BJ (cell line): ENCODE data around the gene ALPP. TPM values are rescaled to one million over a fixed set of nuclear protein-coding genes. Genes with fewer than 3 reads are reported as not detected.

Source experiments
- CTCF ChIA-PET: fragments of 350-600 bp; formaldehyde crosslinking; extraction: SDS; loops from one replicate; lab custom pipeline; 2021; ENCODE audit warnings: antibody characterized with exemption, inconsistent platforms; lab: Yijun Ruan, JAX
- POLR2A ChIA-PET: fragments of 300-600 bp; sonication (Branson Sonifier 250); formaldehyde crosslinking; extraction: SDS; loops from one replicate; lab custom pipeline; 2021; ENCODE audit warnings: antibody characterized with exemption; lab: Charles Lee
- DNase-seq: peaks from one replicate; pipeline ENCODE4 v3.0.0-alpha.2; 2011; ENCODE audit warnings: low read depth
- H3K27me3 ChIP-seq: 2 replicates; pipeline ENCODE4 v1.6.0; 2011; ENCODE audit warnings: low read length; ENCODE audit not compliant: control insufficient read depth, insufficient read depth
- H3K36me3 ChIP-seq: 2 replicates; pipeline ENCODE4 v1.5.1; 2011; ENCODE audit warnings: low read length; ENCODE audit not compliant: control insufficient read depth, insufficient read depth
- H3K4me3 ChIP-seq: 2 replicates; pipeline ENCODE4 v1.5.1; 2011; ENCODE audit warnings: low read depth, mild to moderate bottlenecking, control low read depth, low read length
- polyA plus RNA-seq: library from polyadenylated mRNA; depleted of rRNA; stranded (reverse); fragments of >200 nt; gene quantifications from 2 replicates; pipeline ENCODE4 v1.2.3, GENCODE V29; 2011
- TF ChIP-seq, protein P1 (sequence below): IDR thresholded peaks from 2 replicates; pipeline ENCODE4 v1.5.1; 2011; ENCODE audit warnings: low read depth, mild to moderate bottlenecking, control low read depth, inconsistent platforms, low read length, moderate library complexity; ENCODE audit not compliant: insufficient read depth

ALPP gene
- polyA plus RNA-seq, 1 experiment: not detected

GRCh38 chr2:232340171-232340935 is 38.2 kb upstream of the ALPP start:
- no peaks in the 10 kb centered on the region for H3K27me3 ChIP-seq
- TF ChIP-seq, protein P1, sequence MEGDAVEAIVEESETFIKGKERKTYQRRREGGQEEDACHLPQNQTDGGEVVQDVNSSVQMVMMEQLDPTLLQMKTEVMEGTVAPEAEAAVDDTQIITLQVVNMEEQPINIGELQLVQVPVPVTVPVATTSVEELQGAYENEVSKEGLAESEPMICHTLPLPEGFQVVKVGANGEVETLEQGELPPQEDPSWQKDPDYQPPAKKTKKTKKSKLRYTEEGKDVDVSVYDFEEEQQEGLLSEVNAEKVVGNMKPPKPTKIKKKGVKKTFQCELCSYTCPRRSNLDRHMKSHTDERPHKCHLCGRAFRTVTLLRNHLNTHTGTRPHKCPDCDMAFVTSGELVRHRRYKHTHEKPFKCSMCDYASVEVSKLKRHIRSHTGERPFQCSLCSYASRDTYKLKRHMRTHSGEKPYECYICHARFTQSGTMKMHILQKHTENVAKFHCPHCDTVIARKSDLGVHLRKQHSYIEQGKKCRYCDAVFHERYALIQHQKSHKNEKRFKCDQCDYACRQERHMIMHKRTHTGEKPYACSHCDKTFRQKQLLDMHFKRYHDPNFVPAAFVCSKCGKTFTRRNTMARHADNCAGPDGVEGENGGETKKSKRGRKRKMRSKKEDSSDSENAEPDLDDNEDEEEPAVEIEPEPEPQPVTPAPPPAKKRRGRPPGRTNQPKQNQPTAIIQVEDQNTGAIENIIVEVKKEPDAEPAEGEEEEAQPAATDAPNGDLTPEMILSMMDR: no peak
- no peak for DNase-seq
- ChIA-PET CTCF (interaction anchor here (0.7 to 2.1 kb wide), 5 partner anchors 13 to 424 kb away, joined by 3 to 11 read pairs (median 5); no protein-coding TSS in a partner anchor), POLR2A (no interaction called here)
- H3K4me3 ChIP-seq: no peak overlapping the region
- no peaks in the 10 kb centered on the region for H3K36me3 ChIP-seq

- ChIA-PET POLR2A (no interaction called here), CTCF (interaction anchor here (1.2 to 2.1 kb wide), 5 partner anchors 14 to 98 kb away, joined by 3 to 11 read pairs (median 5); no protein-coding TSS in a partner anchor)
- H3K27me3 ChIP-seq: no peaks in the 10 kb centered on the region
- DNase-seq: no peak
- no peak overlapping the region for H3K4me3 ChIP-seq
- TF ChIP-seq, protein P1: no peak
- no peaks in the 10 kb centered on the region for H3K36me3 ChIP-seq
These were observed 37.4 kb upstream of the ALPP start for GRCh38 chr2:232341061-232341738.

GRCh38 chr2:232341739-232342126 is 36.8 kb upstream of the ALPP start:
- ChIA-PET POLR2A (no interaction called here), CTCF (interaction anchor here (1.2 to 2.1 kb wide), 3 partner anchors 16 to 98 kb away, joined by 3 to 11 read pairs (median 4); no protein-coding TSS in a partner anchor)
- H3K36me3 ChIP-seq: no peaks in the 10 kb centered on the region
- H3K4me3 ChIP-seq: no peak overlapping the region
- H3K27me3 ChIP-seq: no peaks in the 10 kb centered on the region
- TF ChIP-seq, protein P1: no peak
- no peak for DNase-seq

DNA sequence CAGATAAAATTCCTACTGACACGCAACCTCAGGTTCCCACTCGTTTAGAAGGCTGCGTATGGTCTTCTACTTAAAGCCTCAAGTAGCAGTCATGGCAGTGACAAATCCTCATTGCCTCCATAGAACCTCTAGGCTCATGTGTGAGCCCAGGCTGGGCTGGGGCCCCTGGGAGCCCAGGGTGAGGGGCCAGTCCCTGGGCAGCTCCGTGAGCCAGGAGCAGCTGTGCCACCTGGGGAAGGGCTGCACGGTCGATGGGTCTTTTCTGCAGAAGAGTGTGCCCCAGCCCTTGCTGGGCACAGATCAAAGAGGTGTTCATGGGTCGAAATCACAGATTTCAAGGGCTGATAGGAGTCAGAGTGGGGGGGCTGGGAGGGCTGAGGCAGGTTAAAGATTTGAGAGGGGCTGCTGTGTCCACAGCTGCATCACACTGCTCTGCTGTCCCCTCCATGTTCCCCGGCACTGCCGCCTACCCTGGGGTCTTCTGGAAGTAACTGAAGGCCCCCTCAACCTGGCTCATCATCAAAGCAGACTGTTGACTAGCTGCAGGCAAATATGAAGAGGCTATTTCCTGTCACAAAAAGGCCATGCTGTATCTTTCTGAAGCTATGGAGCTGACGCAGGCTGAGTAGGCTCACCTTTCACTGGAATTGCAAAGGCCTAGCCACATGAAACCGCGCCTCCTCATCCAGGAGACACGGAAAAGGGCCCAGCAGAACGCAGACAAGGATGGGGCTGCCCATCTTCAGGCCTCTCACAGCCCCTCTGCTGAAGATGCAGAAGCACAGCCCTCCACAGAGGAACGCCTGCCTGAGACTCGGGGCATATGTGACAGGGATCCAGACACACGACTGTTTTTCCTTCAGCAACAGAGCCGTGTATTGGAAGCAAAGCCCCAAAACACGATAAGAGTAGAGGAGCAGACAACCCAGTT is 35.7 kb upstream of the ALPP start:
- Histone ChIP-seq H3K4me3 (no peak overlapping the region), H3K27me3 (peaks cover 2% of the 10 kb centered on the region), H3K36me3 (no peaks in the 10 kb centered on the region)
- ChIA-PET POLR2A (no interaction called here), CTCF (no interaction called here)
- TF ChIP-seq, protein P1: no peak
- DNase-seq: no peak

DNA sequence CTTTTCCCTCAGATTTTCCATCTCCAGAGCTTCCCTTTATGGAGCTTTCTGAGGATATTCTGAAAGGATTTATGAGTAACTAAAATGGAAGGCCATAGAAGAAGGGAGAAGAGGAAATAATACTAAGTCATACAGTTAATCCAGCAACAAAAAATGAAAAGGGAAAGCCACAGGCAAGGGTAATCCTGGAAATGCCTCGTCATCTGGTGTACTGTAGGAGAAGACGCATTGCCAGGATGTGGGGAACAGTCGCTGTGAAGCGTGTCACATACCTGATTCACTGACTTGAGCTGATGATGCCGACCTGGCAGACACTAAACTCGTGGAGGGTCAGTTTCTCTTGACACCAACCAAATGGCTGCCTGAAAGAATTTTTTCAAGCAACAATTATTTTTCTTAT is 34.7 kb upstream of the ALPP start:
- peaks cover 6% of the 10 kb centered on the region for H3K27me3 ChIP-seq
- no peaks in the 10 kb centered on the region for H3K36me3 ChIP-seq
- no peak for DNase-seq
- POLR2A ChIA-PET: no interaction called here
- H3K4me3 ChIP-seq: no peak overlapping the region
- TF ChIP-seq, protein P1: no peak
- CTCF ChIA-PET: no interaction called here
